DMS153 treated with DMSO at 0.1 percent for 48 hours (cell line): ENCODE data around the gene CFLAR.
"Not testable (repeated sequence)": the region's sequence is repeated elsewhere in the genome, so short reads cannot be mapped to it uniquely, and the experiment has no call there.

Experiments used
- DNase-seq: peaks from one replicate; lab custom pipeline; 2025; ENCODE audit not compliant: unreplicated experiment; lab: John Stamatoyannopoulos, UW

The CFLAR gene

DNA sequence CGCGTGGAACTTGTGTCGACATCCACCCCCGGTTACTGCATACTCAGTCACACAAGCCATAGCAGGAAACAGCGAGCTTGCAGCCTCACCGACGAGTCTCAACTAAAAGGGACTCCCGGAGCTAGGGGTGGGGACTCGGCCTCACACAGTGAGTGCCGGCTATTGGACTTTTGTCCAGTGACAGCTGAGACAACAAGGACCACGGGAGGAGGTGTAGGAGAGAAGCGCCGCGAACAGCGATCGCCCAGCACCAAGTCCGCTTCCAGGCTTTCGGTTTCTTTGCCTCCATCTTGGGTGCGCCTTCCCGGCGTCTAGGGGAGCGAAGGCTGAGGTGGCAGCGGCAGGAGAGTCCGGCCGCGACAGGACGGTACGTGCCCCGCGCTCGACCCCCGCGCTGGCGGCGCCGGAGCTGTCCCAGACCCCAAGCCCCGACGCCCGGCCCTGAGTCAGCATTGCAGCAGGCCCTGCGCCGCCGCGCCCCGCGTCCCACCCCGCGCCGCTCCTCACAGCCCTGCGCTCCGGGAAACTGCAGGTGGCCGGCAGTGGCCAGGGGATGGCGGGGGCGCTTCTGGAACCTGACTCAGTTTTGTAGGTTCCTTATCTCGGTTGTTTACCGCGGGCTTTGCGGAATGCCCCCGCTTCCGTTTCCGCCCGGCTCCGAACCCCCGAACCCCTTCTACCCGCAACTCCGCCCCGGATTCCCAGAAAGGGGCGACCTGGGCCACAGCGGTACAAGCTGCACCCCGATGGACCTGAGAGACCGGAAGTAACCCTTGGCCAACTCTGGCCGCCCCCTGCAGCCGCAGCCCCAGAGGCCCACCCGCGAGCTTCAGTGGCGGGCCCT lies at the start of gene CFLAR:
Gene CFLAR (plus strand): TSS at position 50 of the 844 bp plus-strand sequence. CDS start 13,702 bp downstream, outside the sequence.
- peak; percentile 36 for DNase-seq

DNA sequence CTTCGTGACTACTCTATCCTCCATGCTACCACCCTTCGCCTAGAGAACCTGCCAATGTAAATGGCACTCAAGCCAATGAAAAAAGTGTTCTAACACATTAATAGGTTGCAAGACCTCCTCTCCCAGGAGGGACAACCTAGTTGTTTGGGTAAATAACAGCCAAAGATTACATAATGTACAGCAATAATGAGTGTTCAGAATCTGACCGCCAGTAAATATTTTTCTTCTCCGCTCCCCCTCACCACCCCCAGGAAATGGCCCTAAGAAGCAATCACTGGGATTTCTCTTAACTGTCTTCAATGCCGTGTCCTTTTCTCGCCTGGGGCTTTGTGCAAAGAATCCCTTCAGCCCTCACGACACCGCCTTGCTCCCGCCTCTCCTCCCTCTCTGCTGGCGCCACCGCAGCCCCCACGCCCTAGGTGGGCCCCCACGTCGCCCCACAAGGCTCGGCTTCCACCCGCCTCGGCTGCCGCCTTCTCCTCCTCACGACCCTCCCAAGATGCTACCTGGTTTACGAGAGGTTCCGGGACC lies 45.0 kb upstream of the CFLAR start:
- no peak for DNase-seq

DNA sequence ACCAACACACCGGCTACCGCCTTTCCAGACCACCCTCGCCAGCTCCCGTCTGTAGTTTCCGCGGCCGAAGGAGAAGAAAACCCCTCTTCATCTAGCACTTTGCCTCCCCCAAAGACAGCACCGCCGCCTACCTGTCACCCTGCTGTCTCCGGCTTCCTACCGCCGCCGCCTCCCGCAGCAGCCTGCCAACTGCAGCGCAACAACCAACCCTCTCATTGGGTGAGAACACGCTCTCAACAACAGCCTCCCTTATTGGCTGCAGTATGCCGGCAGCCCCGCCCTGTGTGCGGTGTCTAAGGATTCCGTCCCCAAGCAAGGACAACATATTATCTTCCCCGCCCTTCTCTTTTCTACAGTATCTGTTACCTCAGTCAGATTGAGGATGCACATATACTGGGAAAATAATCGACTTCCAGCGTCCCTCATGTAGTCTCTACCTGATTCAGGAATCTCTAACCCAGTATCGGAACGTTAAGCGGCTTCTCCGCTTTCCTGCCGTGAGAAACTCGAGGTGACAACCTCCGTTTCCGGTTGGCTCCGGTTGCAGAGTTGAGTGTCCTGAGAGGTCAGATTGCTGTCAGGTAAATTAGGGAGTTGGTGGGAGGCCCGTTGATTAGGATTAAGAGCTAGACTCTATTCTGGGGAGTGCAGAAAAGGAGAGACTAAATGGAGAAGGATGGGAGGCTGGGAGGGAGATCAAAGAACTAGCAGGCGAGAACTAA lies 44.3 kb upstream of the CFLAR start, which contains the start of the genes HYCC2 and NDUFB3:
Gene HYCC2 (minus strand): TSS at position 193 of the 722 bp plus-strand sequence. CDS start 47,662 bp downstream, outside the sequence.
Gene NDUFB3 (plus strand): TSS at position 523 of the 722 bp plus-strand sequence. CDS start 6,882 bp downstream, outside the sequence.
- peak; percentile 91 for DNase-seq

- no peak for DNase-seq
Measured at GRCh38 chr2:201072201-201072530, 43.8 kb upstream of the CFLAR start.

- DNase-seq, result no peak
Measured at GRCh38 chr2:201073071-201073470, 42.9 kb upstream of the CFLAR start.

GRCh38 chr2:201074996-201075395 lies 41.0 kb upstream of the CFLAR start:
- no peak for DNase-seq

- DNase-seq, result no peak
Measured at GRCh38 chr2:201084863-201085262, 31.1 kb upstream of the CFLAR start.

DNA sequence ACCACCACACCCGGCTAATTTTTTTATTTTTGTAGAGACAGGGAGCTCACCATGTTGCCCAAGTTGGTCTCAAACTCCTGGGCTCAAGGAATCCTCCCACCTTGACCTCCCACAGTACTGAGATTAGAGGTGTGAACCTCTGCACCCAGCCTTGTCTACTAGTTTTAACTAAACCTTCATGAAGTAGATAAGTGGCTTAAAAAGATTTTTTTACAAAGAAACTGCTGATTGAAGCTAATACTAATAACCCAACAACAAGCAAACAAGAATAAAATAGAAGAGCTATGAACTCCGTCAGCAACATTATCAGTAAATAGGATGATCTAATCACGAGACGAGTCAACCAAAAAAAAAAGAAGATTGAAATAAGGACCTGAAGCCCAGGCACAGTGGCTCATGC lies 25.4 kb upstream of the CFLAR start:
- DNase-seq, result no peak

DNA sequence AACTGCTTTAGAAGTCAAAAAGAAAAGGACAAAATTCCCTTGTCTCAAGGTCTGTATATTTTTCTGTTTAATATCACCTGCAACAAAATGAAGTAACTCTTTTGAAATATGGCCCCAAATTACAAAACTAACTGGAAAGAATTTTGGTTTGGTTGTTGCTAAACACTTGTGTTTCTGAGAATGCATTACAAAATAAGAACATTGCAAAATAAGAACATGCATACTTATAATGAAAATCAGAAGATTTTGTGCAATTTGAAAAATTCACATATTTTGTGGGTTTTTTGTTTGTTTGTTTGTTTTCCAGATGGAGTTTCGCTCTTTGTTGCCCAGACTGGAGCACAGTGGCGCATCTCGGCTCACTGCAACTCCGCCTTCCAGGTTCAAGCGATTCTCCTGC lies 22.4 kb upstream of the CFLAR start:
- DNase-seq, result no peak

GRCh38 chr2:201100497-201100896 lies 15.5 kb upstream of the CFLAR start:
- DNase-seq, result no peak

DNA sequence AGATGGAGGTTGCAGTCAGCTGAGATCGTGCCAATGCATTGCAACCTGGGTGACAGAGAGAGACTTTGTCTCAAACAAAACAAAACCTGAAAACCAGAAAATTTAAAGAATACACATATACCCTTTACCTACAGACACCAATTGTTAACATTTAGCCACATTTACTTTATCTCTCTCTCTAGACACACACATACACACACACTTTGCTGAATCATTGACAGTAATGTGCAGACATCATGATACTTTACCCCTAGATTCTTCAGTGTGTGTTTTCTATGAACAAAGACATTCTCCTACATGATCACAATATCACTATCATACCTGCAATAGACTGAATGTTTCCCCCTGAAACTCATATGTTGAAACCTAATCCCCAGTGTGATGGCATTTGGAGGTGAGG lies 10.2 kb upstream of the CFLAR start:
- no peak for DNase-seq

- DNase-seq, result no peak
Measured at GRCh38 chr2:201107624-201108023, 8.3 kb upstream of the CFLAR start.

DNA sequence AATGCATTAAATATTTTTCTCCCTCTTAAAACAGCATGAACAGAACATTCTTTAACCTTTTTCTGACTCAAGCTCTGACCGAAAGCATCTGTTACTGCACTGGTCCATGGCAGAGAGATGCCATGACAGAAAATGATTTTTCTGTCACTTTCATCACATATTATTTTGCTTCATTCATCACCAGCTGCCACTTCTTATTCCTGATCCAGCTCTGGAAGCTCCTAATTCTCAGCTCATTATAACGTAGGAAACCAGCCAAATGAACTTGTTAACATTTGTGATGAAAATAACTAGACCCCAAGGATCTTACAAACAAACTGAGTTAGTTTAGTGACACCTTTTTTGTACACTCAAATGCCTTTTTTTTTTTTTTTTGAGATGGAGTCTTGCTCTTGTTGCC lies 7.6 kb upstream of the CFLAR start:
- DNase-seq, result no peak

GRCh38 chr2:201109186-201109585 lies 6.8 kb upstream of the CFLAR start:
- no peak for DNase-seq

DNA sequence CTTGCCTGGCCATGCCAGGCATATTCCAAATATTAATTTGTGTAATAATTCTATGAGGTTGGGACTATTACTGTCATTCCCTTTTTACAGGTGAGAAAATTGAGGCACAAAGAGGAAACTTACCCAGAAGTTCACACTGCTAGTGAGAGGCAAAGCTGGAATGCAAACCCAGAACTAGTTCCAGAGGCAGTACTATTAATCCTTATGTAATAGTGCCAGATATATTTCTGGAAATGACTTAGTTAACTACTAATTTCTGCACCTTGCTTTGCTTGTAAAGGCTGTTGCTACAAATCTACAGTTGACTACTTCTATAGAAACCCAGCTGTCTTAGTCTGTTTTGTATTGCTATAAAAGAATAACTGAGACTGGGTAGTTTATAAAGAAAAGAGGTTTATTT lies 5.3 kb upstream of the CFLAR start:
- no peak for DNase-seq

GRCh38 chr2:201111096-201111495 lies 4.9 kb upstream of the CFLAR start:
- DNase-seq, result no peak

- DNase-seq, result no peak
Measured at GRCh38 chr2:201114350-201114749, 1.6 kb upstream of the CFLAR start.

- no peak for DNase-seq
Measured at GRCh38 chr2:201114846-201115245, 1.1 kb upstream of the CFLAR start.

DNA sequence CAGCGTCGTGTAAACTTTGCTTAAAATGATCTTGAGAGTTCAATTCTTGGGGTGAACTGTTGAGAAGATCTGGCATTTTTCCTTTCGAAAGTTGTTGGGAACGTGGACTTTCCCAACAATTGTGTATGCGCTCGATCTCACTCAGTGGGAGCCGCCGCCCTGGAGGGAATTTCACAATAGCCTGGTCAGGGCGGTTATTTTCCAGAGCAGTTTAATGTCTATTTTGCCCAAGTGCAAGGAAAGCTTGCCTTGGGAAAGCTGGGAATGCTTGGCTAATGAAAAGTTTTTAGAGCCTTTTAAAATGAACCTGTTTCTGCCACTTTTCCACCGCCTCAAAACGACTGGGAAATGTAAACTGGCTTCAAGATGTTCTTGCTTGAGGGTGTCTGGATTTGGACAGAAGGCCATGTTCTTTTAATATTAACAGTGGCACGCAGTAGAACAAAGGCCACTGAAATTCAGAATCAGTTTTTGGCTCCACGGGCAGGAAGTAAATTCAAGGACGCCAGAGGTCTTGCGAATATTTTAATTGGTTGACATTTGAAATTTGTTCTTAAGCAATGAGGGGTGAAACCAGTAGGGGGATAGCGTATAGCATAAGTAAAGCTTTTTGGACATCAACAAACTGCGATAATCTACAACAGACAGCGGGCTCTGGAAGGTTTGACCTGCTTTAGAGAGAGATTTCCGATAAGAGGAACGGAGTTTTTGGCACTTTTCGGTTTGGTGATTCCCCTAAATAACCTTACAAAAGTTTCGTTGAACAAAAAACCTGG lies 1.2 kb downstream of the CFLAR start:
- peak; percentile 55 for DNase-seq

DNA sequence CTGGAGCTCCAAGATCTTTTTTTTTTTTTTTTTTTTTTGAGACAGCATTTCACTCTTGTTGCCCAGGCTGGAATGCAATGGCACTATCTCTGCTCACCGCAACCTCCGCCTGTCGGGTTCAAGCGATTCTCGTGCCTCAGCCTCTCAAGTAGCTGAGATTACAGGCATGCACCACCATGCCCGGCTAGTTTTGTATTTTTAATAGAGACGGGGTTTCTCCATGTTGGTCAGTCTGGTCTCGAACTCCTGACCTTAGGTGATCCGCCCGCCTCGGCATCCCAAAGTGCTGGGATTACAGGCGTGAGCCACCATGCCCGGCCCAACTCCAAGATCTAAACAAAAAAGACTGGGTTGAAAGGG lies 1.8 kb downstream of the CFLAR start:
- not testable (repeated sequence) for DNase-seq
